Measurements from ENCODE around the gene NUP133. TPM values are rescaled to one million over a fixed set of nuclear protein-coding genes. Genes with fewer than 3 reads are reported as not detected.
A peak's percentile ranks its signal among the peaks of the same experiment; 100 is the strongest.

The NUP133 gene
- total RNA-seq, 4 donors from 2014 or later, result 18.4 to 30.8 (median 23.7) TPM

DNA sequence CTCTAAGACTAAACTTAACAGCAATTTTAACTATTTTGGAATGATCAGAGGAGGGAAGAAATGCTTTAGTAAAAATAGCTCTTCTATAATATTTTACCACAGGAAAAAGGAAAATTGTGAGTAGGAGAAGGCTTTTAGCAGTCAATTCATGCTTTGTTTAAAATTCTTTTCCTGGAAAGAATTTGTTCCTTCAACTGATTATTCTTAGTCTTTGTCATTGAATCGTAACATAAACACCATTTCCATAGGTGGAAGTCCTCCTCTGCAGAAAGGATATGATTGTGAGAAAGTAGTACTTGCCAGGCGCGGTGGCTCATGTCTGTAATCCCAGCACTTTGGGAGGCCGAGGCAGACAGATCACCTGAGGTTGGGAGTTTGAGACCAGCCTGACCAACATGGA is 62.3 kb downstream of the NUP133 start:
- TF ChIP-seq POLR2A (IDR thresholded peaks at IDR 0.05), result no peak
- TF ChIP-seq, protein P1, sequence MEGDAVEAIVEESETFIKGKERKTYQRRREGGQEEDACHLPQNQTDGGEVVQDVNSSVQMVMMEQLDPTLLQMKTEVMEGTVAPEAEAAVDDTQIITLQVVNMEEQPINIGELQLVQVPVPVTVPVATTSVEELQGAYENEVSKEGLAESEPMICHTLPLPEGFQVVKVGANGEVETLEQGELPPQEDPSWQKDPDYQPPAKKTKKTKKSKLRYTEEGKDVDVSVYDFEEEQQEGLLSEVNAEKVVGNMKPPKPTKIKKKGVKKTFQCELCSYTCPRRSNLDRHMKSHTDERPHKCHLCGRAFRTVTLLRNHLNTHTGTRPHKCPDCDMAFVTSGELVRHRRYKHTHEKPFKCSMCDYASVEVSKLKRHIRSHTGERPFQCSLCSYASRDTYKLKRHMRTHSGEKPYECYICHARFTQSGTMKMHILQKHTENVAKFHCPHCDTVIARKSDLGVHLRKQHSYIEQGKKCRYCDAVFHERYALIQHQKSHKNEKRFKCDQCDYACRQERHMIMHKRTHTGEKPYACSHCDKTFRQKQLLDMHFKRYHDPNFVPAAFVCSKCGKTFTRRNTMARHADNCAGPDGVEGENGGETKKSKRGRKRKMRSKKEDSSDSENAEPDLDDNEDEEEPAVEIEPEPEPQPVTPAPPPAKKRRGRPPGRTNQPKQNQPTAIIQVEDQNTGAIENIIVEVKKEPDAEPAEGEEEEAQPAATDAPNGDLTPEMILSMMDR (IDR thresholded peaks at IDR 0.05 in 4 of 5, conservative IDR thresholded peaks at IDR 0.05 in 1 of 5), result no peak
- H3K36me3 ChIP-seq, result peaks cover 0 to 55% of the 10 kb centered on the region in 2 donors
- in situ Hi-C loops (cut with MboI; ENCODE audit: low sequenced_read_pairs in 4 of 4), result no loop called here
- no peaks in the 10 kb centered on the region for H3K9me3 ChIP-seq
- H3K4me3 ChIP-seq, result no peak overlapping the region
- intact Hi-C loops (cut with DNase I; ENCODE audit: low total_unique reads), result no loop called here
- no peak overlapping the region for H3K27ac ChIP-seq
- ATAC-seq, result no peak
- H3K27me3 ChIP-seq, result no peaks in the 10 kb centered on the region
- peaks cover 12 to 16% of the 10 kb centered on the region in 2 donors for H3K4me1 ChIP-seq
- no peak for DNase-seq

DNA sequence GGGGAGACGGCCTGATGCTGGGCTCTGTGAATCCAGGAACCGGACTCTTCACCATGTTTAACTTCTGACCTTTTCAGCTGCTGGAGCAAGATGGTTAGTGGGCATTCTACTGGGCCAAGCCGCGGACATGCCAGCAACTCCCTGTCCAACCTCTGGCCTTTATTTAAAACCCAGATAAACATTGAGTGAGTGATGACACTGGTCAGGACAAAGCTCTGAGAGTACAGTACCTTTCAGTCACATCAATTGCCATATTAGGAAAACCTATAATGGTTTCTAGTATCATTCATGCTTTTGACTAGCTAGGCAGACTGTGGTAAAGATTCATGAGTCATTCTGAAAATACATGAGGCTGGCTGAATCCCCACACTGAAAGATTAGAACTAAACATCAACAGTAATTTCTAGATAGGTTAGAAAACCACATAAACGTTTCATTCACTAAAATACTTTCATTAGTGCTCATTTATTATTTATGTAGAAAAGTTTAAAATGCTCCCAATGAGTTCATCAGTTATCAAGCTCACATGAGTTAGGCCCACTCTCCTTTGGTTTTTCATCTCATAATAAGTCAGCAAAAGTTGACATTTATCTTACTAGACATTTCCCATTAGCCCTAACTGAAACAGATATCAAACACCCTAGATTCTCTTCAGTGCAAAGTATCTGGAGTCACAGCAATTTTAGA is 67.1 kb downstream of the NUP133 start:
- intact Hi-C loops (cut with DNase I; ENCODE audit: low total_unique reads) (no loop called here), in situ Hi-C loops (cut with MboI; ENCODE audit: low sequenced_read_pairs in 4 of 4) (no loop called here)
- Histone ChIP-seq H3K4me1 (peaks cover 28 to 30% of the 10 kb centered on the region in 2 donors), H3K27me3 (no peaks in the 10 kb centered on the region), H3K9me3 (no peaks in the 10 kb centered on the region), H3K36me3 (peaks cover 0 to 24% of the 10 kb centered on the region in 2 donors), H3K27ac (peak overlapping the region; percentile 69 to 88 (median 74)), H3K4me3 (no peak overlapping the region)
- ATAC-seq (peak; percentile 35 to 44), DNase-seq (no peak)
- TF ChIP-seq, protein P1 (IDR thresholded peaks at IDR 0.05 in 4 of 5, conservative IDR thresholded peaks at IDR 0.05 in 1 of 5), result no peak
- TF ChIP-seq POLR2A (IDR thresholded peaks at IDR 0.05), result no peak

DNA sequence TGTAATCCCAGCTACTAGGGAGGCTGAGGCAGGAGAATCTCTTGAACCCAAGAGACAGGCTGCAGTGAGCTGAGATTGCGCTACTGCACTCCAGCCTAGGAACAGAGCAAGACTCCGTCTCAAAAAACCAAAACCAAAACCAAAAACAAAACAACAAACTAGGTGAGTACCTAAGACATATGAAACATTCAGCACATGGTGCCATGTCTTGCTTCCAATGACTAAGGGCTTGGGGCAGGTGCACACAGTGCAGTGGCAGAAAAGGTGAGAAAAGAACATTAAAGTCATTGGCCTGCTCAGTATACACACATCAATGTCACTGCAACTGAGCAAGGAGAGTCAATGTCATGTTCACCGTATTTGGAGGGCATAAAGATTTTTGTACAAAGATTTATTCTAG is 70.1 kb downstream of the NUP133 start:
- intact Hi-C loops (cut with DNase I; ENCODE audit: low total_unique reads), result no loop called here
- Histone ChIP-seq H3K9me3 (no peaks in the 10 kb centered on the region), H3K27ac (peak overlapping the region in 3 of 4 donors; percentile 6 to 88 (median 82)), H3K4me1 (peaks cover 53 to 58% of the 10 kb centered on the region in 2 donors), H3K36me3 (no peaks in the 10 kb centered on the region), H3K4me3 (no peak overlapping the region), H3K27me3 (no peaks in the 10 kb centered on the region)
- DNase-seq (no peak), ATAC-seq (no peak)
- TF ChIP-seq, protein P1 (IDR thresholded peaks at IDR 0.05 in 4 of 5, conservative IDR thresholded peaks at IDR 0.05 in 1 of 5), result no peak
- no peak for TF ChIP-seq POLR2A (IDR thresholded peaks at IDR 0.05)
- in situ Hi-C loops (cut with MboI; ENCODE audit: low sequenced_read_pairs in 4 of 4), result no loop called here

DNA sequence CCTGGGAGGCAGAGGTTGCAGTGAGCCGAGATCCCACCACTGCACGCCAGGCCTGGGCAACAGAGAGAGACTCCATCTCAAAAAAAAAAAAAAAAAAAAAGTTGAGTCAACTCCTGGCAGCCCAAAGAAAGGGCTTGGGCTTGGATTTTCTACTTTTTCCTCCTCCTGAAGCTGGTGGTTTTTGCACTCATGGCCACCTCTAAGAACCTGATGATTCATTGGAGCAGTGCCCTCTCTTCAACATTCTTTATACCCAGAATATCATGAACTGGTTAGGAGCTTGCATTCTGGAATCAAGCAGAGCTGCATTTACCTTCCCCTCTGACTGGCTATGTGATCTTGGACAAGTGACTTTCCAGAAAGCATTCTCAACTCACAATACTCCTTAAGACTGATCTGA is 70.7 kb downstream of the NUP133 start:
- no peaks in the 10 kb centered on the region for H3K9me3 ChIP-seq
- intact Hi-C loops (cut with DNase I; ENCODE audit: low total_unique reads), result no loop called here
- in situ Hi-C loops (cut with MboI; ENCODE audit: low sequenced_read_pairs in 4 of 4), result no loop called here
- H3K36me3 ChIP-seq, result no peaks in the 10 kb centered on the region
- TF ChIP-seq POLR2A (IDR thresholded peaks at IDR 0.05), result no peak
- TF ChIP-seq, protein P1 (IDR thresholded peaks at IDR 0.05 in 4 of 5, conservative IDR thresholded peaks at IDR 0.05 in 1 of 5), result no peak
- no peak overlapping the region for H3K4me3 ChIP-seq
- ATAC-seq (no peak), DNase-seq (no peak)
- H3K27ac ChIP-seq, result peak overlapping the region; percentile 82 to 93 (median 90)
- no peaks in the 10 kb centered on the region for H3K27me3 ChIP-seq
- H3K4me1 ChIP-seq, result peaks cover 56 to 63% of the 10 kb centered on the region in 2 donors

Data from gastrocnemius medialis (tissue), 4 donors.